NCI-H446 (cell line): ENCODE results near the gene NKAIN2.
"Not testable (repeated sequence)": the region's sequence is repeated elsewhere in the genome, so short reads cannot be mapped to it uniquely, and the experiment has no call there.

Experiments
- DNase-seq, 2 experiments: peaks; one replicate each; lab custom pipeline; 2025; lab: John Stamatoyannopoulos, UW

NKAIN2 gene

DNA sequence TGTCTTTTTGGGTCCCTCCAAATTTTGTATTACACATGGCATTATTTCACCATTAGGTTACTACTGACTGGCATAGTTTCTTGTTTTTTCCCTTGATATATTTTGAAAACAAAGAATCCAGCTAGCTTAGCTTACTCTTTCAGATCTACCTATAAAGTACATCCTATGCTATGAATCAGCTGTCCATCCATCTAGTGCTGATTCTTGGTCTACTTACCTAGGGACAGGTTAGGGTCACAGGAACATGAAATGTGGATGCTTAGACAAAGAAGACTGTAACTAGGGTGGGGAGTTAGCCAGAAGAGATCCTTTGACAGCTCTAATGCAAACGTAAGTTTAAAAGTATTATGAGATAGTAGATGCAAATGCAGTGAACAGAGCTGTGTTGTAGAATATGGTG is 91.7 kb downstream of the NKAIN2 start:
- DNase-seq: no peak

DNA sequence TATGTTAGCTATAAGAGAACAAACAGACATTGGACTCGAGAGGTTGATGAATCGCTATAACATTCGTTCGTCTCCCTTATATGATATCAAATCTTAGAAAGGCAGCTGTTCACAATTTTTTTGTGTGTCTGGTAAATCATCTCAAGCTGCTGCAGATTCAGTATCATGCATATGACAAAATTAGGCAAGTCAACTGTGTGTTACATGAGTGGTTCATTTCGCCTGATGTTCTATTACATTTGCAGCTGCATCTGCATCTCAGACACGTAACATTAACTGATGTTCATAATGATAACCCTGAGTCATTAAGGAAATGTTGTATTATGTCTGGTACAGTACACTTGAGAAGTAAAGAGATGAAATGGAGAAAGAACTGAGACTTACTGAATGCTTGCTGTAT is 92.1 kb downstream of the NKAIN2 start:
- no peak for DNase-seq

DNA sequence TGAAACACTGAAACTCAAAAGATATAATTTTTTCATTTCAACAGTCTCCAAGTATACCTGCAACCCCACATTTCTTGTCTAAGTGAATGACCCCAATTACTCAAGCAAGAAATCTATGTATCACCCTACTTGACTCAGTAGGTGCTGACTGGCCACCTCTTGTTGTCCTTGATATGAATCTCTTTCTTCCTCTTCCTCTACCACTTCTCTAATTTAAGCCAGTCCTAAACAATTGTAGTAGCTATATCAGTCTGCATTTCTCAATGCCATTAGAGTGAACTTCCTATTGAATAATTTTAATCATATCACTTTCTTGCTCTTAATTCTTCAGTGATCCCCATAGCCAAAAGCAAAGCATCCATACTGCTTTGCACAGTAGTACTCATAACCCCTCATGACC is 93.2 kb downstream of the NKAIN2 start:
- no peak for DNase-seq

DNA sequence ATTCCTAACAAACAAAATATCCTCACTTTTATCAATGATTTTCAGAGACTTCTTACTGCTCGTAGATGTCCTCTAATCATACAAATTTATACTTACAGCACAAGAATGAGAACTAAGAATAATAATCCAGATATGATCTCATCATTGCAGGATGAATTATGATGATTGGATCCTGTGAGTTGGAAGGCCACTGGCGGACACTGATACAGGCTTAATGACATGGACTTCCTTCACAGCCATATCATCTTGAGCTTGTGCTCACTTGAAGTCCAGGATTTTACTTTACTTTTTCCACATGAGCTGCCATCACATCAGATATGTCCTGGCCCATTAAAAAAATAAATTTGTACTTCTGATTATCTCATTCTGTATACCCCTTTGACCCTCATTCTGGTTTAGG is 94.3 kb downstream of the NKAIN2 start:
- no peak for DNase-seq

DNA sequence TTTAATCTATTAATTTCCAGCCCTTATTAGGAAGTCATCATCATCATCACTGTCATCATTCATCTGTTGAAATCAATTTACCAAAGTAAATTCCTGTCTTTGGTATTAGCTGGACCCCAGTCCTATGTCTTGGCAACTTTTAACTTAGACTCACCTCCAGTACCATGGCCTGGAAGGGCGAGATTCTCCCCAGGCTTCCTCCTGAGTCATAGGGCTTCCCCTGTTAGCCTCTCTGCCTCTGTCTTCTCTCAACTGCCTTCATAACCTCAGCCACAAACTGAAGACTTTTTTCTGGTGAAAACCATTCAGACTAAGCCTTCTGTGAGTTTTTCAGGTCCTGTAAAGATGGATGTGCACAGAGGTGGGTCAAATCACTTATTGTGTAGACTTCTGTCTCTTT is 95.0 kb downstream of the NKAIN2 start:
- DNase-seq: no peak

DNA sequence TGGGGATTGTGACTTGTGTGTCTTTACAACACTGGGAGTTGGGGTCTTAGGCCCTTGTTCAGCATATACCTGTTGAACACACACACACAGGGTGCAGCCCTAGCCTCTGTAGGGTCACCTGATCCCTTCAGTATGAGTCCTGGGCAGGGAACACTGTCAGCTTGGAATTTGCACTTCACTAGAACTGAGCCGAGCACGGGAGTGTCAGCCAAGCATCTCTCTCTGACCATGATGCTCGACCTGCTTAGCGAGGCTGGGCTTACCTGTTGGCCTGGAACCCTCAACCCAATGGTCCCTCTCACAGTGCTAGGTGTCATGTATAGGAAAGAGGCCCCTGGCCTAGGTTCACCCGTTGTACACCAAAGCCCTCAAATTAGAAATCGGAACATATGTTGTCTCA is 96.1 kb downstream of the NKAIN2 start:
- no peak for DNase-seq

DNA sequence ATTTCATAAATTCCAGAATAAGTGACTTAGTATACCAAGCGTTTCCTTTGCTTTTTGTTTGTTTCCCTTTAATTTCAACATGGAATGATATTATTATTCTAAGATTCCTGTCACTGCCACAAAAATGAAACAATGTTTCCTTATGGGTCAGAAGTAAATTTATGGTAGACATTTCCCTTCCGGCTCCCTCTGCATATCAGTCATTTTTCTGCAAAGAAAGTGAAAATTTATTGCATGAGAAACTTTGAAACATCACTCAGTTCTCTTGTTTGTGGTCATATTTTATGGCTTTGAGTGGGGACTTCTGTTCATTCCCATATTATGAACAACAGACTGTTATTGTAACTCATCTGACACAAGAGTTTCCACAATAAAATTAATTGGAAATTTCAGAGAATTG is 97.8 kb downstream of the NKAIN2 start:
- DNase-seq: no peak

DNA sequence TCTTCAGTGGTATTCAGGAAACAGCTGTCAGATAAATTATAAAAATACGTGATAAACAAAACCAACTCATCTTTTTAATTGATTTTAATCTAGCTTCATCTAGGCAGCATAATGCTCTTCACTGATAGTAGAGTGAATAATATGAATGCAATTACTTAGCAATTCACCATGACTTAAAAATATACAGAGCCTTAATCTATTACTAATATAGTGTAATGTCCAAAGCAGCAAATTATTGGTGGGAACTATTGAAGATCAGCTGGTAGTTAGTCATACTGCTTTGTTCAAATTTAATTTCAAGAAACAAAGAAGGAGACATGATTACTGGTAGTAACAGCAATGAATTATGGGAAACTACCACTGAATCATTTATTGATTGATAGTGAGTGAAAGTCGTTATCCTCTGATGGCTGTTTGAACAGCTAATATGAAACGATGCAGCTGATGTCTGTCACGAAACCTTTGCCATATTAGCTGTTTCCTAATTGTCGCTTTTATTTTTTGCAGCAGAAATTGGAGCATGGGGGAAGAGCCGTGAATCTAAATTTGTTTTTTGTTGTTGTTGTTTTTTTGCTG is 99.2 kb downstream of the NKAIN2 start:
- no peak for DNase-seq

DNA sequence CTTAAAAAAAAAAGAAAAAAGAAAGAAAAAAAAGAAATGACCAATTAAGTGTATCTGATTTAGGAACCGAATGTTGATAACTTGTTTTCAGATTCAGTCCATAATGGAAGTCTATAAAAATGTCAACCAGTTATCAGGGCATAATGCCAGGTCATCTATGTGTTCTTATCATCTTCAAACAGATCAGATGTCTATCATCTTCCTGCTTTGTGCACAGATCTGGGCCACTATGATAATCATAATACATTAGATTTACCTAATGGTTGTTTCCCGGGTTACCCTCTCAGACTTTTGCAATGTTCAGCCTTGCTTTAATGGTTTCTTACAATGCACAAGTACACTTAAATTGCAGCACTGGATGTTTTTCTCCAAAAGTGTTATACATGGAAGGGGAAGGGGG is 100.6 kb downstream of the NKAIN2 start:
- DNase-seq: no peak

DNA sequence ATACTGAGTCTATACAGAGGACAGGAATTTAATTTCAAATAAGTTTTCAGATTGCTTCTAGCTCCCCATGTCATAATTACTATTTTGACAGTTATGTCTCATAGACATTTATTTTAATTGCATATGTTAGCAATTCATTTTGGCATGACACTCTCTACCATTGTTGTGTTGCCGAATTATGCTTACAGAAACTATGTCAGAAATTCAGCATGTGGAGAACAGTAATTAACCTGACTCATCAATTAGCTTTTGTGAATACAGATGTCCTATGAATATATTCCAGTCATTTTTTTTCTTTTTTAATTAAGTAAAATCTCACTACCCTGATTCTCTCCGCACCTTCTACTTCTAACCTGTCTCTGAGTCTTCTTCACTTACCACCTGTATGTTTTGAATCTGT is 105.1 kb downstream of the NKAIN2 start:
- DNase-seq: no peak

DNA sequence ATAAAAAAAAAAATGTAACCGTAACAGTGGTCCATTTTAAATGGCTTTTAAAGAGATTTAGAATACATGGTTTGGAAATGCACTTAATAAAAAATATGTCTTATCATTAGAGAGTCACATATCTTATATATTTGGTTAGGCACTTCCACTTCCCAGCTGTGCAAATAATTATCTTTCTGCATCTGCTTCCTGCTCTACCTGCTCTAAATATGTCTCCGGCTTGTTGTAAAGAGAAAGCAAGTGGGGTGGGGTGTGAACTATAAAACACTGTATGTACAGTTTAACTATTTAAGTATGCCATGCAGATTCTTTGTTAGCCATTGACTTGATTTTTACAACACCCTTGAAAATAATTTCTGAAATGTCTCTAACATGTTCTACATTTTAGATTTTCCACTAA is 106.3 kb downstream of the NKAIN2 start:
- DNase-seq: no peak

DNA sequence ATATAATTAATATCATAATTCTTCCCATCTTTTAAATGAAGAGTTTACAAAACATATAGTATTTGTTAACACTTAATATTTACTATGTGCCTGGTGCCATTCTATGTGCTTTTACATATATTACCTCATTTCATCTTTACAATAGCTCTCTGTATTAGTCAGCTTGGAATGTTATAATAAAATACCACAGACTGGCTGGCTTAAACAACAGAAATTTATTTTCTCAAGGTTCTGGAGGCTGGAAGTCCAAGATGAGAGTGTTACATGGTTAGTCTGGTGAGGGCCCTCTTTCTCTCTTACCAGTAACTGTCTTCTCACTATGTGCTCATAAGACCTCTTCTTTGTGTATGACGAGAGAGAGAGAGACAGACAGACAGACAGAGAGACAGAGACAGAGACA is 110.2 kb downstream of the NKAIN2 start:
- no peak for DNase-seq

DNA sequence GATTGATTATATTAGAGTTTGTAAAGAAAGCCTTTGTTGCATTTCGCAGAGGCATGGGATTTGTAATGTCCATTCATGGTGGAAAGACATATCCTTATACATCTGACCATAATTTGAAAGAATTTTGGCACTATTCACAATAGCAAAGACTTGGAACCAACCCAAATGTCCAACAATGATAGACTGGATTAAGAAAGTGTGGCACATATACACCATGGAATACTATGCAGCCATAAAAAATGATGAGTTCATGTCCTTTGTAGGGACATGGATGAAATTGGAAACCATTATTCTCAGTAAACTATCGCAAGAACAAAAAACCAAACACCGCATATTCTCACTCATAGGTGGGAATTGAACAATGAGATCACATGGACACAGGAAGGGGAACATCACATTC is 119.7 kb downstream of the NKAIN2 start:
- DNase-seq: not testable (repeated sequence)

DNA sequence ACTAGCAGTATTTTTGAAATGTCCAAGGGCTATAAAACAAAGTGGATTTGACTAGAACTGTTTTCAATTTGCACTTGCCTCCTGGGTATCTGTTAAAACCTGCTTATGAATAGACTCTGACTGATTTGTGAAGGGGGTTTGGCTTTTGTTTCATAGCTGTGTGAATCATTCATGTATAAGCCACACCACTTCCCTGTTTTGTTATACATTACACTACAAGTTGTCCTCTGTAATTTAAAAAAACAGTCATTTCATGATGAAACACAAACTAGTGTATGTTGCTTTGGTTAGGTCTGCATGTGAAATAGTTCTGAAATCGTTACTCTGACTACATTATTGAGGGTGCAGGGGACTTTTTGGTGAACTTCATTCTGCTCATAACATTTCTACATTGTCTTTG is 121.7 kb downstream of the NKAIN2 start:
- no peak for DNase-seq

DNA sequence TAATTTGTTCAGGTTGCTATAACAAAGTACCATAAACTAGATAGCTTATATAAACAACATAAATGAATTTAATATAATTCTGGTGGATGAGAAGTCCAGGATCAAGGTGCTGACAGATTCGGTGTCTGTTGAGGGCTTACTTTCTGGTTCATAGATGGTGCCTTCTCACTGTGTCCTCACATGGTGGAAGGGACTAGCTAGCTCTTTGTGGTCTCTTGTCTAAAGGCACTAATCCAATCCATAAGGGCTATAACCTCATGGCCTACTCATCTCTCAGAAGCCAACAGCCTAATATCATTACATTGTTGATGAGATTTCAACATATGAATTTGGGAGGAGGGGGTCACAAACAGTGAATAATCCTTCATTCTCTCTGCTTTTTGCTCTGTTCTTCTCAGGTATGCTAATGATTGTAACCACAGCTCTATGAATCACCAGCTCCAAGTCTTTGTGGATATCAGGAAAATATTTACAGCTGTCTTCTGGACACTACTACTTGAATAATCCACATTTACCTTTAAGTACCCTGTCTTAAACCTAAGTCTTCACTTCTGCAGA is 122.3 kb downstream of the NKAIN2 start:
- no peak for DNase-seq

DNA sequence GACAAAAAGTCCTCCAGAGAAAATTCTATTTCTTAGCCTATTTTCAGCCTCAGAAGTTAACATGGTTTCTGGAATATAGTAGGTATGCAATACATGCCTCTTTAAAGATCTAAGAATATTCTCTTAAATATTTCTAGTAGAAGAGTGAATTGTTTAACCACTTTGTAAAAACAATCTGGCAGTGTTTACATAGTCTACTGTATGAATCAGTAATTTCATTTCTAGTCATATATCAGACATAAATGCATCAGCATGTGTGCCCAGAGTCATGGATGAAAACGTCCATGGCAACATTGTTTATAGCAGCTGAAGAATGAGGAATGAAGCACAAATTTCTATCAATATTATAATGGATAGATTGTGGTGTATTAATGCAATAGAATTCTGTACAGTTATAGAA is 124.9 kb downstream of the NKAIN2 start:
- DNase-seq: no peak

DNA sequence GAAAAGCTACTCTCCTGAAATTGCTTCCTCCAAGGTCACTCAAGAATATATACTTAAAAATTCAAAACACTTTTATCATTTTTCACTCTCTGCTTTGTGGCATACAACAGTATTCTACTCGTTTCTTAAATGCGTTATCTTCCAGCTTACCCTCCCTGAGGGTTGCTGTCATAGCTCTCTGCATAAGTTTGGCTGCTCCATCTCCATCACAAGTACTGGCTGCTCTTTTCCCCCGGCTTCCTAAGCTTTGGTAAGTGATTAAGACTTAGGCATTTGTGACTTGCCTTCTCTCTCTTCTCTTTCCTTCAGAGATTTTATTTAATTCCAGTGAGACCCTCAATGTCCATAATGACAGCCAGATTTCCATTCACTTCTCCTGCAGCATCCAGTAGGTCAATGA is 128.3 kb downstream of the NKAIN2 start:
- DNase-seq: no peak

DNA sequence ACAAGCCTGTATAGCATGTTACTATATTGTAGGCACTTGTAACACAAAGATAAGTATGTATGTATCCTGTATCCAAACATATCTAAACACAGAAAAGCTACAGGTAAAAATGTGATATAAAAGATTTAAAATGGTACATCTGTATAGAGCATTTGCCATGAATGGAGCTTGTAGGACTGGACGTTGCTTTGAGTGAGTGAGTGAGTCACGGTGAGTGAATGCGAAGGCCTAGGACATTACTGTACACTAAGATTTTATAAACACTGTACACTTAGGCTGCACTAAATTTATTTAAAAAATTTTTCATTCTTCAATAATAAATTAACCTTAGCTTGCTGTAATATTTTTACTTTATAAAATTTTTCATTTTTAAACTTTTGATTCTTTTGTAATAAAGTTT is 136.9 kb downstream of the NKAIN2 start:
- no peak for DNase-seq

DNA sequence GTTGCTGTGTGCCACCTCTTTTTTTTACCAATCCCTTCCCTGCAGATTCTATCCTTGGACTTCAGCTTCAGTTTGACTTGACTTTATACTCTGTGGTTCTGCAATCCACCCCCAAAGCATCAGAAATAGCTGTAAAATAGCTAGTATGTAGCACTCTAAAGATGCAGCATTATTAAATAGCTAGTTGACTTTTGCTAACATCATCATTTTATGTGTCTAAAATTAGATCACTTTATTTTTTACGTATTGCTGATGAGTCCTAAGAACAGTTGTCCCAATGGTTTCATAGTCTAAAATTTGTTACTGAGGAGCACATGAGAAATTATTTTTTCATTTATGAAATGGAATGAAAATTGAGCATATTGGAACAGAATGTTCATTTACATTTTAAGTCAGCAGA is 138.2 kb downstream of the NKAIN2 start:
- no peak for DNase-seq

DNA sequence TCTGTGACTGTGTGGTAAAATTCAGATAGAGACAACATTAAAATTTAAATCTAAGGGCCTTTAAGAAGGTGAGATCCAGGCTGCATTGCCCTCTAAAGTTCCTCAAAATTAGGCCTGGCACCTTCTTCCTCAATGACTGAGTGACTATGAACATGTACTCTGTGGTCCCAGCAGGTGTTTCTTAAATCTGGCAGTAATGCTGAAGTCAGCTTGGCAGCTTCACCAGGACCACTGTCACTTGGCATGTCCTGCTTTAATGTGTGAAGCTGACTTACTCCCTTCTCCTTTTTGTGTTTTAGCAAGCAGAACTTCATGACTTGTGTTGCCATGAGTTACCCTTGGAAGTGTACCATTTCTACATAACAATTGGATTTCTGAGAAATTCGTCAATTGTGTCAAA is 141.7 kb downstream of the NKAIN2 start:
- DNase-seq: peak; percentile 22 to 58

DNA sequence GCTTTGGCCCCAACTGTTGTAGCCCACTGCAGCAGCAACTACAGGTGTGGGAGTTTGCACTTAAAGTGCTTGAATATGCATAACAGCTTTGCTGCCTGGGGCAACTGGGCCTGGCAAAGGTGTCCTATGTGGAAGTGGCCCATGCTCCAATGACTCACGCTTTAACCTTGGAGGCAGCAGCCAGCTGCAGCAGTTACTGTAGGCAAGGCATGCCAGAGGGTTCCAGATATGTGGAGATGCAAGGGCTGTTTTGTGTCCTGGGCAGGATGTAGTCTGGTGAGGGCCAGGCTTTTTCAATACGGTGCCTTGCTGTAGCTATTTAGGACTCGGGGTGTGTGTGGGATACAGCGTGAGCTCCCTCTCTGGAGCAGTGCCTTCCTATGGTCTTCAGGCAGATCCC is 150.3 kb downstream of the NKAIN2 start:
- no peak for DNase-seq

DNA sequence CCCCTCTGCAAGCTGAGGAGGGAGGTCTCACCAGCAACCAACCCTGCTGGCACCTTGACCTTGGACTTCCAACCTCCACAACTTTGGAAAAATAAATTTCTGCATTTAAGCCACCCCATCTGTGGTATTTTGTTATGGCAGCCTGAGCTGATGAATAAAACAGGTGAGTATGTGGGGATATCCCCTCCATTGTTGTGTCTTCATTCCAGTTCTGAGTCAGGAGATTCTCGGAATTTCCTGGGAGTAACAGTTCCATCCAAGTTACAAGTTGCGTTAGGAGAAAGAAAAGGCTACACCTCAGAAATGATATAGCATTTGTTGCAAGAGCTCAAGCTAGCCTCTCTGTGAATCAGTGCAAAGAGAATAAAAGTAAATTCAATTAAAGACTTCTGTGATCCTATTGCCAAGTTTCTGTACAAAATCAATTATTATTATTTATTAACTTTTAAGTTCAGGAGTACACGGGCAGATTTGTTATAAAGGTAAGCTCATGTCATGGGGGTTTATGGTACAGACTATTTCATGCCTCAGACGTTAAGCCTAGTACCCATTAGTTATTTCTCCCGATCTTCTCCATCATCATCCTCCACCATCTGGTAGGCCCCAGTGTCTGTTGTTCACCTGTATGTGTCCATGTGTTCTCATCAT is 153.0 kb downstream of the NKAIN2 start:
- no peak for DNase-seq

DNA sequence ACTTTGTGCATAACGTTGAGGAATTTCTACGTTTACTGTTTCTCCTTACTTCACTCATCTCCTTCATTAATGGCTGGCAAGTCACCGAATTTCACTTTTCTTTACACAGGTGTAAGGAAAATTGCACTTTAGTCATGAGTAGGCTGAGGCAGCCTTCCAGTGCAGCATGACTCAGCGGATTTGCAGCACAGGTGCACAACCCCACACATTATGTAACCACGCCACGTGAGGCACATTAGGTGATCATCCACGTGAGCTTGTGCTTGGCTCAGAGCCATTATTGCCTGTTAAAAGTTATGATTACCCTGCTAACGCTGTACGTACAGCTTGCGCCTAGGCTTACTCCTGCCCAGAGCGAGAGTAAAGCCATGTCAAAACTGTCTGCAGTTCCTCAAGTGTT is 158.8 kb downstream of the NKAIN2 start:
- DNase-seq: no peak

DNA sequence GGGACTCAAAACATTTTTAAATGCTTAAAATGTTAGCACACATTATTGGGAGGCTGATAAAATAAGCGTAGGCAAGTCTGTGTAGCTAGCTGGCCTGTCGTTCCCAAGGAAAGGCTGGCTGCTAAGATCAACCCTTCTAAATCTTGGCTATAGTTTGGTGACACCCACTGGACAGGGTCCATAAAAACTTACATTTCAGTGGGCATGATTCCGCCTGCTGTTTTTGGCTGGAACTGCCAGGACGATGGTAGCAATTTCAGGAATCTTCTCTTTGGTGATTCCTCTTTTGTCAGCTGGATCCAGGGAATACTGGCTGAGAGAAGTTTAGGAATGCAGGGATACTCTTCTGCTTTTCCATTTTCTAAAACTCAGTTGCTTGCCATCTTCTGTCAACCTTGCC is 162.2 kb downstream of the NKAIN2 start:
- peak; percentile 50 to 83 for DNase-seq
